Breast epithelium (tissue), 3 donors: ENCODE data around the gene KLHL29.

ENCODE experiments used
- CTCF ChIP-seq, 3 donors: fragments of 450-650 bp; IDR thresholded peaks; one replicate each; pipeline ENCODE4 v1.5.1; 2016 to 2017; ENCODE audit warnings: antibody characterized with exemption in 3 of 3, mild to moderate bottlenecking in 3 of 3, moderate library complexity in 3 of 3
- POLR2A ChIP-seq: fragments of 450-650 bp; IDR thresholded peaks from one replicate; pipeline ENCODE4 v1.6.1; 2016; ENCODE audit warnings: antibody characterized with exemption, mild to moderate bottlenecking, moderate library complexity
- POLR2AphosphoS5 ChIP-seq, 3 donors: sonication (generic); formaldehyde crosslinking; IDR thresholded peaks; one replicate each; pipeline ENCODE4 v1.6.1; 2017; ENCODE audit warnings: antibody characterized with exemption in 3 of 3

- no peak for TF ChIP-seq CTCF (IDR thresholded peaks at IDR 0.05)
- TF ChIP-seq POLR2AphosphoS5 (IDR thresholded peaks at IDR 0.05) = no peak
- no peak for TF ChIP-seq POLR2A
These were observed 249.0 kb downstream of the KLHL29 start for GRCh38 chr2:23633966-23634365.
